ENCODE measurements around the gene CGNL1. TPM values are rescaled to one million over a fixed set of nuclear protein-coding genes. Genes with fewer than 3 reads are reported as not detected.

Gene CGNL1
- total and polyA plus RNA-seq, 8 donors, result 7.3 to 35.8 (median 24.2) TPM

DNA sequence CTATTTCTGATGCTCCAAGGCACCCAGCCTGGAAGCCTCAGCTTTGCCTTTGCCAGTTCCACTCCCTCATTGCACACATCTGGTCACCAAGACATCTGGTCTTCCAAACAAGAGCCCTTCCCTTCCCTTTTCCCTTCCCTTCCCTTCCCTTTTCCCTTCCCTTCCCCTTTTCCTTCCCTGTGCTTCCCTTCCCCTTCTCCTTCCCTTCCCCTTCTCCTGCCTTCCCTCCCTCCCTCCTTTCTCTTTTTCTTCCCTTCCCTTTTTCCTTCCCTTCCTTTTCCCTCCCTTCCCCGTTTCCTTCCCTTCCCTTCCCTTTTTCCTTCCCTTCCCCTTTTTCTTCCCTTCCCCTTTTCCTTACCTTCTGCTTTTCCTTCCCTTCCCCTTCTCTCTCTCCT, 2.4 kb upstream of the CGNL1 start:
- TF ChIP-seq, protein P1, sequence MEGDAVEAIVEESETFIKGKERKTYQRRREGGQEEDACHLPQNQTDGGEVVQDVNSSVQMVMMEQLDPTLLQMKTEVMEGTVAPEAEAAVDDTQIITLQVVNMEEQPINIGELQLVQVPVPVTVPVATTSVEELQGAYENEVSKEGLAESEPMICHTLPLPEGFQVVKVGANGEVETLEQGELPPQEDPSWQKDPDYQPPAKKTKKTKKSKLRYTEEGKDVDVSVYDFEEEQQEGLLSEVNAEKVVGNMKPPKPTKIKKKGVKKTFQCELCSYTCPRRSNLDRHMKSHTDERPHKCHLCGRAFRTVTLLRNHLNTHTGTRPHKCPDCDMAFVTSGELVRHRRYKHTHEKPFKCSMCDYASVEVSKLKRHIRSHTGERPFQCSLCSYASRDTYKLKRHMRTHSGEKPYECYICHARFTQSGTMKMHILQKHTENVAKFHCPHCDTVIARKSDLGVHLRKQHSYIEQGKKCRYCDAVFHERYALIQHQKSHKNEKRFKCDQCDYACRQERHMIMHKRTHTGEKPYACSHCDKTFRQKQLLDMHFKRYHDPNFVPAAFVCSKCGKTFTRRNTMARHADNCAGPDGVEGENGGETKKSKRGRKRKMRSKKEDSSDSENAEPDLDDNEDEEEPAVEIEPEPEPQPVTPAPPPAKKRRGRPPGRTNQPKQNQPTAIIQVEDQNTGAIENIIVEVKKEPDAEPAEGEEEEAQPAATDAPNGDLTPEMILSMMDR (IDR thresholded peaks at IDR 0.05), result no peak
- Histone ChIP-seq H3K27me3 (no peaks in the 10 kb centered on the region), H3K27ac (no peak overlapping the region), H3K9me3 (no peaks in the 10 kb centered on the region), H3K36me3 (no peaks in the 10 kb centered on the region), H3K4me1 (peaks cover 0 to 7% (median 0%) of the 10 kb centered on the region in 3 donors), H3K4me3 (no peak overlapping the region)
- intact Hi-C loops (cut with DNase I), result no loop called here
- no peak for ATAC-seq
- WGBS, 2 donors, result 86 to 95% methylated on average over 1 of the region's 1 CpG
- DNase-seq, result no peak
- FAIRE-seq, result no peak

- 2 to 3% methylated on average over 34 to 48 of the region's 48 CpGs for WGBS, 2 donors
- peak overlapping the region; percentile 59 to 80 (median 68) for H3K4me3 ChIP-seq
- intact Hi-C loops (cut with DNase I), result no loop called here
- TF ChIP-seq, protein P1 (IDR thresholded peaks at IDR 0.05), result no peak
- H3K9me3 ChIP-seq, result no peaks in the 10 kb centered on the region
- H3K4me1 ChIP-seq, result peaks cover 0 to 27% (median 6%) of the 10 kb centered on the region in 3 donors
- FAIRE-seq (no peak), DNase-seq (peak; percentile 52 to 78 (median 70)), ATAC-seq (peak; percentile 63 to 81 (median 69))
- H3K27ac ChIP-seq, result peak overlapping the region; percentile 59 to 87 (median 78)
- H3K36me3 ChIP-seq, result no peaks in the 10 kb centered on the region
- H3K27me3 ChIP-seq, result no peaks in the 10 kb centered on the region
Observed at GRCh38 chr15:57376696-57377477, 582 bp downstream of the CGNL1 start.

DNA sequence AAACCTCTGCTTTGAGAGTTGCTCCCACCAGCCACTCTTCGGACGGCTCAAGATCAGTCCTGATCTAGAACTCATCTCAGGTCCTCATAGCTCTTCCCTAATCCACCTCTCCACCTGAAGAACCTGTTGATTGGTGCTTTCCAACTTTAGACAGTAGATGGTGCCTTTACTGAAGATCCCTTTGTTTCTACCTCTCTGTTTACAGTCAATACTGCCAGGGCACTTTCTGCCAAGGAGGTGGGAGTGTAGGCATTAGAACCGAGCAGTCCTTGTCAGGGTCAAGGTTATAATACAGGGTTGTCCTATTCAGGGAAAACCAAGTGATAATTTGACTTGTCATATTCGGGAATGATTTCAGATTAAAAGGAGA, 1.2 kb downstream of the CGNL1 start:
- intact Hi-C loops (cut with DNase I), result no loop called here
- peaks cover under 1 to 30% (median 10%) of the 10 kb centered on the region in 3 donors for H3K4me1 ChIP-seq
- peak overlapping the region; percentile 59 to 80 (median 68) for H3K4me3 ChIP-seq
- H3K27me3 ChIP-seq, result no peaks in the 10 kb centered on the region
- FAIRE-seq, result no peak
- no peak for DNase-seq
- H3K9me3 ChIP-seq, result no peaks in the 10 kb centered on the region
- peak overlapping the region; percentile 59 to 87 (median 78) for H3K27ac ChIP-seq
- TF ChIP-seq, protein P1 (IDR thresholded peaks at IDR 0.05), result no peak
- no peaks in the 10 kb centered on the region for H3K36me3 ChIP-seq
- 12 to 21% methylated on average over 4 of the region's 4 CpGs for WGBS, 2 donors
- peak; percentile 3 to 55 (median 26) for ATAC-seq

DNA sequence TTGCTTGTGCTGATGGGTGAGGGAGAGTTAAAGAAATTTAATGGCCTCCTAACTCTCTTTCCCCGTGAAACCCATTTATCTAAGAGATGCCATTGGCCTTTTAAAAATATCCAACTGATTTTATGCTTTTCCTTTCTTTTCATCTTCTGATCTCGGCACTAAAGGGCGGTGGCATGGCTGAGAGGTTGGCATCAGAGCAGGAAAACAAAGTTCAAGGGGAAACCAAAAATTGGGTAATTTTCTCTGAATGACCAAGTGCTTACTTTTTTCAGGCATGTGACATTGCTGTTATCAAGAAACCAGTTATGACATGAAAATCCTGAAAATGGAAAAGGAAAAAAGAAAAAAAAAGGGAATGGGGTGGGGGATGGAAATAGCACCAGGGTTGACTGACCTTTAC, 3.2 kb downstream of the CGNL1 start:
- H3K36me3 ChIP-seq, result no peaks in the 10 kb centered on the region
- TF ChIP-seq, protein P1 (IDR thresholded peaks at IDR 0.05), result no peak
- H3K9me3 ChIP-seq, result no peaks in the 10 kb centered on the region
- DNase-seq, result no peak
- intact Hi-C loops (cut with DNase I), result no loop called here
- H3K4me3 ChIP-seq, result no peak overlapping the region
- no peak for FAIRE-seq
- no peak overlapping the region for H3K27ac ChIP-seq
- no peaks in the 10 kb centered on the region for H3K27me3 ChIP-seq
- H3K4me1 ChIP-seq, result peaks cover 16 to 41% (median 26%) of the 10 kb centered on the region in 3 donors
- 26 to 33% methylated on average over 3 of the region's 3 CpGs for WGBS, 2 donors
- no peak for ATAC-seq

- DNase-seq (no peak), FAIRE-seq (no peak), ATAC-seq (no peak)
- Histone ChIP-seq H3K36me3 (no peaks in the 10 kb centered on the region), H3K27me3 (no peaks in the 10 kb centered on the region), H3K4me3 (no peak overlapping the region), H3K9me3 (no peaks in the 10 kb centered on the region), H3K4me1 (peaks cover 22 to 50% (median 38%) of the 10 kb centered on the region in 3 donors), H3K27ac (peak overlapping the region in 1 of 4 donors; percentile 71)
- 36 to 38% methylated on average over 2 of the region's 2 CpGs for WGBS, 2 donors
- intact Hi-C loops (cut with DNase I), result no loop called here
- TF ChIP-seq, protein P1 (IDR thresholded peaks at IDR 0.05), result no peak
Observed at GRCh38 chr15:57380854-57381253, 4.5 kb downstream of the CGNL1 start.
